ENCODE results near the gene YWHAH.

YWHAH gene

GRCh38 chr22:31983911-31984656 lies 39.7 kb downstream of the YWHAH start:
- DNase-seq = no peak

GRCh38 chr22:31987218-31987617 lies 42.9 kb downstream of the YWHAH start:
- DNase-seq = no peak

GRCh38 chr22:31991102-31991839 lies 46.9 kb downstream of the YWHAH start:
- DNase-seq = no peak

- DNase-seq = no peak
These were observed 50.7 kb downstream of the YWHAH start for GRCh38 chr22:31995046-31995445.

GRCh38 chr22:31995807-31996206 lies 51.5 kb downstream of the YWHAH start:
- DNase-seq = no peak

- DNase-seq = no peak
These were observed 54.5 kb downstream of the YWHAH start for GRCh38 chr22:31998784-31999385.

- no peak for DNase-seq
These were observed 55.8 kb downstream of the YWHAH start for GRCh38 chr22:32000181-32000580.

GRCh38 chr22:32005453-32005852 lies 61.1 kb downstream of the YWHAH start:
- no peak for DNase-seq

All from T-helper 1 cell (primary cell).